Measurements from ENCODE around the gene SIRPD. TPM values are rescaled to one million over a fixed set of nuclear protein-coding genes. Genes with fewer than 3 reads are reported as not detected.

SIRPD gene
- total and polyA plus RNA-seq, 2 of the 13 experiments (the other 11 are each of a cell fraction or from before 2014, with no cell fraction given) = not detected

- TF ChIP-seq, protein P1, sequence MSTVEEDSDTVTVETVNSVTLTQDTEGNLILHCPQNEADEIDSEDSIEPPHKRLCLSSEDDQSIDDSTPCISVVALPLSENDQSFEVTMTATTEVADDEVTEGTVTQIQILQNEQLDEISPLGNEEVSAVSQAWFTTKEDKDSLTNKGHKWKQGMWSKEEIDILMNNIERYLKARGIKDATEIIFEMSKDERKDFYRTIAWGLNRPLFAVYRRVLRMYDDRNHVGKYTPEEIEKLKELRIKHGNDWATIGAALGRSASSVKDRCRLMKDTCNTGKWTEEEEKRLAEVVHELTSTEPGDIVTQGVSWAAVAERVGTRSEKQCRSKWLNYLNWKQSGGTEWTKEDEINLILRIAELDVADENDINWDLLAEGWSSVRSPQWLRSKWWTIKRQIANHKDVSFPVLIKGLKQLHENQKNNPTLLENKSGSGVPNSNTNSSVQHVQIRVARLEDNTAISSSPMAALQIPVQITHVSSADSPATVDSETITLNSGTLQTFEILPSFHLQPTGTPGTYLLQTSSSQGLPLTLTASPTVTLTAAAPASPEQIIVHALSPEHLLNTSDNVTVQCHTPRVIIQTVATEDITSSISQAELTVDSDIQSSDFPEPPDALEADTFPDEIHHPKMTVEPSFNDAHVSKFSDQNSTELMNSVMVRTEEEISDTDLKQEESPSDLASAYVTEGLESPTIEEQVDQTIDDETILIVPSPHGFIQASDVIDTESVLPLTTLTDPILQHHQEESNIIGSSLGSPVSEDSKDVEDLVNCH (CRISPR knock-in tag; IDR thresholded peaks at IDR 0.05) = no peak
- no peak for TF ChIP-seq ZNF430 (CRISPR knock-in tag; IDR thresholded peaks at IDR 0.05)
Observed at GRCh38 chr20:1567392-1568162, 10.1 kb upstream of the SIRPD start (continued).

DNA sequence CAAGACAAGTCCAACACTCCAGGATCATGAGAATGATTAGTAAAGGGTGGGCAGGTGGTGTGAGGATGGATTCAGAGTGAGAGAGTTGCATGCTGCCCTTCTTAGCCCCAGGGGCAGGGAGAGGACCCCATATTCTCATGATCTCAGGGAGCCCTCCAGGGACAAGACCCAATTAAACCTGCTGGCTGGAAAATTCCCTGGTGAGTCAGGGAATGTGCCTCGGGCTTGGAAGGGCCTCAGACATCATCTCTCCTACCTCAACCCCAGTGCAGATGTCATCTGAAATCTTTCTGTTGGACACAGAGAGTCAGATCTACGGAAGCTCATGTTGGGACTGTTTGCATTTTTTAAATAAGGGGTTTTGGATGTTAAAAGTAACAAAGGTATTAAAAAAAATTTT is 9.2 kb upstream of the SIRPD start:
- in situ Hi-C loops (cut with HindIII; ENCODE audit: extremely low pct_ligation_motif_present, low pct_unique_long_range_greater_than_20kb) = no loop called here
- ChIA-PET POLR2A (no interaction called here), CTCF (ENCODE audit: low intra/inter-chr PET ratio, low total read pairs) (no interaction called here)
- intact Hi-C loops (cut with micrococcal nuclease; ENCODE audit: unreplicated experiment) = no loop called here
- ATAC-seq = no peak
- BruUV-seq (replicated peaks) = no TSS peak
- peak; percentile 1 for DNase-seq (ENCODE audit: low spot score)
- no peak overlapping the region for H3K9ac ChIP-seq (ENCODE audit: insufficient read depth, low read depth, low read length)
- no peak overlapping the region for H3K4me2 ChIP-seq (ENCODE audit: low read depth, low read length)
- no peaks in the 10 kb centered on the region; a peak in 1 of 5 replicates for H3K27me3 ChIP-seq (ENCODE audit: control insufficient read depth in 1 of 2, insufficient read depth in 2 of 2, low read length in 2 of 2)
- H3K4me3 ChIP-seq (replicated peaks in 1 of 3; ENCODE audit: insufficient read depth in 1 of 3, low read depth in 2 of 3, low read length in 3 of 3) = no peak overlapping the region
- no peaks in the 10 kb centered on the region for H3K36me3 ChIP-seq (replicated peaks in 1 of 2; ENCODE audit: control insufficient read depth in 1 of 2, insufficient read depth in 2 of 2, low read length in 2 of 2)
- no peaks in the 10 kb centered on the region for H3K9me3 ChIP-seq (ENCODE audit: low read length)
- no peak overlapping the region for H3K27ac ChIP-seq (ENCODE audit: extremely low read length, insufficient read depth, low read length)
- H3K4me1 ChIP-seq (ENCODE audit: insufficient read depth, low read length) = no peaks in the 10 kb centered on the region
- no peaks in the 10 kb centered on the region for H3K79me2 ChIP-seq (ENCODE audit: insufficient read depth, low read length)
- FAIRE-seq = no peak
- no peaks in the 10 kb centered on the region for H4K20me1 ChIP-seq (ENCODE audit: insufficient read depth, low read length)
- WGBS (ENCODE audit: low lambda C conversion rate) = 31% methylated on average over 2 of the region's 2 CpGs
- no peak overlapping the region for H2AFZ ChIP-seq (ENCODE audit: low read length)
- no peak for TF ChIP-seq SRSF9 (IDR thresholded peaks at IDR 0.05; ENCODE audit: borderline replicate concordance, insufficient read depth, low read depth, low read length, poor library complexity, severe bottlenecking)
- no peak for TF ChIP-seq SALL1 (CRISPR knock-in tag; IDR thresholded peaks at IDR 0.05)
- TF ChIP-seq, protein P2, sequence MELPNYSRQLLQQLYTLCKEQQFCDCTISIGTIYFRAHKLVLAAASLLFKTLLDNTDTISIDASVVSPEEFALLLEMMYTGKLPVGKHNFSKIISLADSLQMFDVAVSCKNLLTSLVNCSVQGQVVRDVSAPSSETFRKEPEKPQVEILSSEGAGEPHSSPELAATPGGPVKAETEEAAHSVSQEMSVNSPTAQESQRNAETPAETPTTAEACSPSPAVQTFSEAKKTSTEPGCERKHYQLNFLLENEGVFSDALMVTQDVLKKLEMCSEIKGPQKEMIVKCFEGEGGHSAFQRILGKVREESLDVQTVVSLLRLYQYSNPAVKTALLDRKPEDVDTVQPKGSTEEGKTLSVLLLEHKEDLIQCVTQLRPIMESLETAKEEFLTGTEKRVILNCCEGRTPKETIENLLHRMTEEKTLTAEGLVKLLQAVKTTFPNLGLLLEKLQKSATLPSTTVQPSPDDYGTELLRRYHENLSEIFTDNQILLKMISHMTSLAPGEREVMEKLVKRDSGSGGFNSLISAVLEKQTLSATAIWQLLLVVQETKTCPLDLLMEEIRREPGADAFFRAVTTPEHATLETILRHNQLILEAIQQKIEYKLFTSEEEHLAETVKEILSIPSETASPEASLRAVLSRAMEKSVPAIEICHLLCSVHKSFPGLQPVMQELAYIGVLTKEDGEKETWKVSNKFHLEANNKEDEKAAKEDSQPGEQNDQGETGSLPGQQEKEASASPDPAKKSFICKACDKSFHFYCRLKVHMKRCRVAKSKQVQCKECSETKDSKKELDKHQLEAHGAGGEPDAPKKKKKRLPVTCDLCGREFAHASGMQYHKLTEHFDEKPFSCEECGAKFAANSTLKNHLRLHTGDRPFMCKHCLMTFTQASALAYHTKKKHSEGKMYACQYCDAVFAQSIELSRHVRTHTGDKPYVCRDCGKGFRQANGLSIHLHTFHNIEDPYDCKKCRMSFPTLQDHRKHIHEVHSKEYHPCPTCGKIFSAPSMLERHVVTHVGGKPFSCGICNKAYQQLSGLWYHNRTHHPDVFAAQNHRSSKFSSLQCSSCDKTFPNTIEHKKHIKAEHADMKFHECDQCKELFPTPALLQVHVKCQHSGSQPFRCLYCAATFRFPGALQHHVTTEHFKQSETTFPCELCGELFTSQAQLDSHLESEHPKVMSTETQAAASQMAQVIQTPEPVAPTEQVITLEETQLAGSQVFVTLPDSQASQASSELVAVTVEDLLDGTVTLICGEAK (IDR thresholded peaks at IDR 0.05) = no peak
- TF ChIP-seq, protein P2 (CRISPR knock-in tag; IDR thresholded peaks at IDR 0.05) = no peak
- no peak for TF ChIP-seq ZC3H13 (CRISPR knock-in tag; IDR thresholded peaks at IDR 0.05)
- no peak for TF ChIP-seq ZFAT (CRISPR knock-in tag; conservative IDR thresholded peaks at IDR 0.05)
- TF ChIP-seq CBX5 (CRISPR knock-in tag; IDR thresholded peaks at IDR 0.05; ENCODE audit: borderline replicate concordance) = no peak
